AG10803 (cell line): ENCODE results near the gene COL11A2.
"Not testable (repeated sequence)": the region's sequence is repeated elsewhere in the genome, so short reads cannot be mapped to it uniquely, and the experiment has no call there.

Experiments used
- DNase-seq: peaks from one replicate; pipeline ENCODE4 v3.0.0; 2010; ENCODE audit warnings: low read depth
- H3K4me3 ChIP-seq: 2 replicates; pipeline ENCODE4 v1.5.1; 2011; ENCODE audit warnings: mild to moderate bottlenecking, low read length, control low read depth
- TF ChIP-seq, protein P1 (sequence below): conservative IDR thresholded peaks from 2 replicates; pipeline ENCODE4 v1.5.1; 2011; ENCODE audit warnings: mild to moderate bottlenecking, low read length, control low read depth, inconsistent platforms

COL11A2 gene

DNA sequence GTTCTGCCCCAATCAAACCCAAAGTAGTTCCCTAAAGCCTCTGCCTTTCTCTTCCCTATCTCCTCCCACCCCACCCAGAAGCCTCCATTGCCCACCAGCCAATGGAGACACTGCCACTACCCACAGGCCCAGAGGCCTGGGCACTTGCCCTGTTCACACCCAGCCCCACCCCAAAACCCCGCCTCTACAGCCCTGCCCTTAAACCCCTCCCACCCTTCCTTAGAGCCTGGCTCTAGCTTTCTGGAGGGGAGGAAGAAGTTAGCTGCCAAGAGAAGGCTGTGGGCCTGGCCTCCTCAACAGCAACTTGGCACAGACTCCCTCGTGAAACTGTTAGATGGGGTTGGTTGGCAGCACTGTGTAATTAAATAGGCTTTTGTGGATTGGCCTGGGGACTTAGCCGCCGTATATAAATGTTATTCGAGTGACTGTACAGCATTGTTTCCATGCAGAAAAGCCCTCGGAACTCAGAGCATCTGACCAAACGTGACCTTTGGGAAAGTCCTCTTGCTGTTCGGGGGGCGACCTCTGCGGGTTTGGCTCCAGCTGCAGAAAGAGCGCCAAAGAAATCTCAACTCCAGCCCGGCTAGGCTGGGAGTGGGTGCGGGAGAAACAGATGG is 31.4 kb downstream of the COL11A2 start:
- peak; percentile 96 for DNase-seq
- TF ChIP-seq, protein P1, sequence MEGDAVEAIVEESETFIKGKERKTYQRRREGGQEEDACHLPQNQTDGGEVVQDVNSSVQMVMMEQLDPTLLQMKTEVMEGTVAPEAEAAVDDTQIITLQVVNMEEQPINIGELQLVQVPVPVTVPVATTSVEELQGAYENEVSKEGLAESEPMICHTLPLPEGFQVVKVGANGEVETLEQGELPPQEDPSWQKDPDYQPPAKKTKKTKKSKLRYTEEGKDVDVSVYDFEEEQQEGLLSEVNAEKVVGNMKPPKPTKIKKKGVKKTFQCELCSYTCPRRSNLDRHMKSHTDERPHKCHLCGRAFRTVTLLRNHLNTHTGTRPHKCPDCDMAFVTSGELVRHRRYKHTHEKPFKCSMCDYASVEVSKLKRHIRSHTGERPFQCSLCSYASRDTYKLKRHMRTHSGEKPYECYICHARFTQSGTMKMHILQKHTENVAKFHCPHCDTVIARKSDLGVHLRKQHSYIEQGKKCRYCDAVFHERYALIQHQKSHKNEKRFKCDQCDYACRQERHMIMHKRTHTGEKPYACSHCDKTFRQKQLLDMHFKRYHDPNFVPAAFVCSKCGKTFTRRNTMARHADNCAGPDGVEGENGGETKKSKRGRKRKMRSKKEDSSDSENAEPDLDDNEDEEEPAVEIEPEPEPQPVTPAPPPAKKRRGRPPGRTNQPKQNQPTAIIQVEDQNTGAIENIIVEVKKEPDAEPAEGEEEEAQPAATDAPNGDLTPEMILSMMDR: no peak
- H3K4me3 ChIP-seq: no peak overlapping the region; the same call in 1 of the 2 replicates

DNA sequence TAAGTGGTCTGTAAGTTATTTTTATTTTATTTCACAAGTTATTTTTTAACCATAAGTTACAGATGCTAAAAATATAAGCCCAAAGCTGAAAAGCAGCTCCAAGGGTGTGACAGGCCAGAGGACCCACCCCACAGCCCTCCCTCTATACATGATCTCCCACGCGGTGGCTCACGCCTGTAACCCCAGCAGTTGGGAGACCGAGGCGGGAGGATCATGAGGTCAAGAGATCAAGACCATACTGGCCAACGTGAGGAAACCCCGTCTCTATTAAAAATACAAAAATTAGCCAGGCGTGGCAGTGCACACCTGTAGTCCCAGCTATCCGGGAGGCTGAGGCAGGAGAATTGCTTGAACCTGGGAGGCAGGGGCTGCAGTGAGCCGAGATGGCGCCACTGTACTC is 32.2 kb downstream of the COL11A2 start:
- H3K4me3 ChIP-seq: no peak overlapping the region
- TF ChIP-seq, protein P1: no peak
- DNase-seq: no peak

DNA sequence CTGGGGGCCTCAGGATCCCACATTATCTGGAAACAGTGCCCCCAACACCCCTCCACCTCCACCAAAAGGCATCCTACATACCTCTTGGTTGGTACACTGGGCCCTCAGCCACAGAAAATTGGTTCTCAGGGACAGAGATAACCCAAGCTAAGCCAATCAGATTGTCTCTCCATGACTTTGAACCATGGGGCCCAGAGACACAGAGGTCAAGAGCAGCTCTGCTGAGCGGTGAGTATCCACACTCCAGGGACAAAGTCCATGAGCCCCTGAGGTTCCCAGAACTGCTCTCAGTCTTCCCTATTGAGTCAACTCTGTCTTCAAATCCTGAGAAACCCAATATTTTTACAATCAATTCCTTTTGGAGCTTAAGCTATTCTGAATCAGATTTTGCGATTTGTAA is 35.3 kb downstream of the COL11A2 start:
- no peak for DNase-seq
- TF ChIP-seq, protein P1: no peak
- no peak overlapping the region for H3K4me3 ChIP-seq

DNA sequence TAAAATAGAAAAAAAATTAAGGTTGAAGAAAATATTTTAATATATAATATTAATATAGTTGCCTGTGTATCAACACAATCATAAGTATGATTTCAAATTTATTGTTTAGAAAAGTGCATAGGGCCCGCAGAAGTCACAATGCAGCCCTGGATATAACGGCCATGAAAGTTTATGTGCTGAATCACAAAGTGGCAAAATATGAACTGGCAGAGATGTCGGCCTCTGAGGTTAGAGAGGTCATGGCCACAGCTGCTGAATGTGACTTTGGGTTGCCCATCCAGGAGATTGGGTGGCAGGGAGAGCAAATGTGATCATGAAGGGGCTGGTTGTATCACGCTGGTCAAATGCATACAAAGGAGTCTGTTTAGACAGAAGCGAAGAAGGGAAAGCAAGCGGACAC is 35.7 kb downstream of the COL11A2 start:
- H3K4me3 ChIP-seq: no peak overlapping the region
- TF ChIP-seq, protein P1: no peak
- DNase-seq: no peak

DNA sequence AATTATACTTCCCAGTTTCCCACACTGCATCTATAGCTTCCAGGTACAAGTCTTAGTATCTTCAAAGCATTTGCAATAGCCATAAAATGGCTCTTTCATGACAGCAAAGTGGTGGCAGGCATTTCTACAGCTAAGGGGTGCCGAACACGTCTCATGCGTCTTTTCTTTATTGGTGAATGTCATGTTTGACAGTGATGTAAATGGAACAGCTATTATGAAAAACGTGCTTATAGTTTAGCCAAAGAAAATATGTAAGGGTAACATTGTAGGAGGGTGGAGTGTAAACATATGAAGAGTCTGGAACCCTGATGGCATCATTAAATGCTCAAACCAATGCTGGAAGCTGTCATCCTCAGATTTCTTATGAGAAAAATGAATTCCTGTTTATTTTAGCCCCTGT is 37.9 kb downstream of the COL11A2 start:
- no peak overlapping the region for H3K4me3 ChIP-seq
- TF ChIP-seq, protein P1: no peak
- DNase-seq: no peak

DNA sequence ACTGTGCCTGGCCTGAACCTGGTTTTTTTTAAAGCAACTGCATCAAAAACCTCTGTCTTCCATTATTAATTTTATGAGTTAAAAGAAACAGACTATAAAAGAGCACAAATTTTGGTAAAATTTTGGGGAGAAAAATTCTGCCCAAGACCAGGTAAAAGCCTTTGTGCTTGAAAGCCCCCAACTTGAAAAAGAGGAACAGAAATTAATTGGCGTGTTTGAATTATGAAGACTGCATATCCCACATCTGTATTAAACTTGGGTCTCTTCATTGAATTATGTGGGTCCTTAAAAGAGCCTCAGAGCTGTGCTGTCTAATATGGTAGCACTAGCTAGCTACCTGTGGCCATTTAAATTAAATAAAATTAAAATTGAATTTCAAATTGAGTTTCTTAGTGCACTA is 41.2 kb downstream of the COL11A2 start:
- no peak overlapping the region for H3K4me3 ChIP-seq
- no peak for DNase-seq
- TF ChIP-seq, protein P1: no peak

DNA sequence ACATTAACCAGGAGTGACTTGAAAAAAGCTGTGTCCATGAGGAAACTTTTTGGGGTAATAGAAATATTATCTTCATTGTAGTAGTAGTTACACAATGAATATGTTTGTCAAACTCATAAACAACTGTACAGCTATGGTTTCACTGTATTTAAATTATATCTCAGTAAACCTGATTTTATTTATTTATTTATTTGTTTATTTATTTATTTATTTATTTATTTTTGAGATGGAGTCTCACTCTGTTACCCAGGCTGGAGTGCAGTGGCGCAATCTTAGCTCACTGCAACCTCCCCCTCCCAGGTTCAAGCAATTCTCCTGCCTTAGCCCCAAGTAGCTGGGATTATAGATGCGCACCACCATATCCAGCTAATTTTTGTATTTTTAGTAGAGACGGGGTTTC is 41.7 kb downstream of the COL11A2 start:
- not testable (repeated sequence) for DNase-seq

More for the DNA sequence above, 41.7 kb downstream of the COL11A2 start:
- not testable (repeated sequence) for H3K4me3 ChIP-seq
